Measurements from ENCODE around the gene SP140L. TPM values are rescaled to one million over a fixed set of nuclear protein-coding genes. Genes with fewer than 3 reads are reported as not detected.
A peak's percentile ranks its signal among the peaks of the same experiment; 100 is the strongest.
"Not testable (repeated sequence)": the region's sequence is repeated elsewhere in the genome, so short reads cannot be mapped to it uniquely, and the experiment has no call there.

SP140L gene
- total RNA-seq (10 to 100 TPM in 1 of 6 donors, 1 to 10 TPM in 5; 3.1 to 10.9 (median 4.1) TPM), polyA plus RNA-seq (1 to 10 TPM; 5.8 to 8.0 TPM)

GRCh38 chr2:230326453-230327417 is at the start of gene SP140L:
Gene SP140L, plus strand, starts transcription at chr2:230327193. Its CDS starts 77 bp downstream, at chr2:230327270.
- peak; percentile 44 to 79 (median 61) for DNase-seq
- H3K9me3 ChIP-seq = no peaks in the 10 kb centered on the region
- no peaks in the 10 kb centered on the region for H3K4me1 ChIP-seq
- H3K36me3 ChIP-seq = no peaks in the 10 kb centered on the region
- peak within 1 kb of the TSS in 3 of 4 donors; percentile 26 to 46 (median 30) for H3K4me3 ChIP-seq
- intact Hi-C loops (cut with DNase I) = no loop called here
- FAIRE-seq = no peak
- peak within 1 kb of the TSS; percentile 27 to 87 (median 67) for H3K27ac ChIP-seq
- TF ChIP-seq CTCF (IDR thresholded peaks at IDR 0.05) = no peak
- whole genome bisulfite sequencing, 2 donors = 22 to 30% methylated on average over 11 of the region's 11 CpGs
- ATAC-seq = peak; percentile 90 to 98 (median 98)
- no peaks in the 10 kb centered on the region for H3K27me3 ChIP-seq

DNA sequence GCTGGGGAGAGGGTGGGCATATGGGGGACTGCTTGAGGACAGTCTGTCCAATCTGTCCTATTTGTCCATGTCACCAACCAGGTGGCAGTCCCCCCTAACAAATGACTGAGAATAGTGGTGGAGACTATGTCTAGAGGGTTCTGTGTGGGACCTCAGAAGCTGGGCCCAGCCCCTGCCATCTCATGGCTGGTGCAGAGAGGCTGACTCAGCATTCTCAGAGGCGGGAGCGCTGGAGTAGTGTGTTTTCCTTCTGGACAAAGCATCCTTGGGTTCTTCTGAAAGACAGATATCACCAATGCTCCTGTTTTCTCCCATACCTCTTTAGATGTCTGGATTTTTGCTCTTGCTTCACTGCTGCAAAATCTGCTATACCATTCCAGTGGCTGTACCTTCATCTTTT is 44.1 kb upstream of the SP140L start:
- intact Hi-C loops (cut with DNase I) = no loop called here
- FAIRE-seq (no peak), DNase-seq (no peak), ATAC-seq (no peak)
- TF ChIP-seq CTCF (IDR thresholded peaks at IDR 0.05) = no peak
- no peaks in the 10 kb centered on the region for H3K9me3 ChIP-seq
- no peaks in the 10 kb centered on the region for H3K4me1 ChIP-seq
- H3K4me3 ChIP-seq = no peak overlapping the region
- 88 to 89% methylated on average over 2 of the region's 2 CpGs for WGBS, 2 donors
- H3K27ac ChIP-seq = no peak overlapping the region
- H3K36me3 ChIP-seq = no peaks in the 10 kb centered on the region
- H3K27me3 ChIP-seq = no peaks in the 10 kb centered on the region

- no peaks in the 10 kb centered on the region for H3K27me3 ChIP-seq
- H3K36me3 ChIP-seq = no peaks in the 10 kb centered on the region
- no peaks in the 10 kb centered on the region for H3K4me1 ChIP-seq
- intact Hi-C loops (cut with DNase I) = no loop called here
- DNase-seq (no peak), ATAC-seq (no peak), FAIRE-seq (no peak)
- no peaks in the 10 kb centered on the region for H3K9me3 ChIP-seq
- no peak for TF ChIP-seq CTCF (IDR thresholded peaks at IDR 0.05)
- WGBS, 2 donors = 64 to 79% methylated on average over 3 of the region's 3 CpGs
- H3K27ac ChIP-seq = no peak overlapping the region
- H3K4me3 ChIP-seq = no peak overlapping the region
Measured at GRCh38 chr2:230286048-230286447, 40.9 kb upstream of the SP140L start.

DNA sequence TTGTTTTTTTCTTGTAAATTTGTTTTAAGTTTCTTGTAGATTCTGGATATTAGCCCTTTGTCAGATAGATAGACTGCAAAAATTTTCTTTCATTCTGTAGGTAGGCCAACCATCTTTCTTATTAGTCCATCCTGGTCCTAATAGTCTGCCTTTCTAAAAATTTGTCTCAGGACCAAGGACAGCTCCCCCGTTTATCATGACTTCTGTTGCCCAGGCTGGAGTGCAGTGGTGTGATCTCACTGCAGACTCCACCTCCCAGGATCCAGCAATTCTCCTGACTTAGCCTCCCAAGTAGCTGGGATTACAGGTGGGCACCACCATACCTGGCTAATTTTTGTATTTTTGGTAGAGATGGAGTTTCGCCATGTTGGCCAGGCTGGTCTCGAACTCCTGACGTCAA is 37.7 kb upstream of the SP140L start:
- H3K4me3 ChIP-seq; H3K9me3 ChIP-seq; intact Hi-C loops (cut with DNase I); H3K4me1 ChIP-seq; H3K27me3 ChIP-seq; H3K36me3 ChIP-seq; H3K27ac ChIP-seq; FAIRE-seq; DNase-seq; ATAC-seq: not testable (repeated sequence)
- 82 to 83% methylated on average over 4 of the region's 4 CpGs for WGBS, 2 donors

DNA sequence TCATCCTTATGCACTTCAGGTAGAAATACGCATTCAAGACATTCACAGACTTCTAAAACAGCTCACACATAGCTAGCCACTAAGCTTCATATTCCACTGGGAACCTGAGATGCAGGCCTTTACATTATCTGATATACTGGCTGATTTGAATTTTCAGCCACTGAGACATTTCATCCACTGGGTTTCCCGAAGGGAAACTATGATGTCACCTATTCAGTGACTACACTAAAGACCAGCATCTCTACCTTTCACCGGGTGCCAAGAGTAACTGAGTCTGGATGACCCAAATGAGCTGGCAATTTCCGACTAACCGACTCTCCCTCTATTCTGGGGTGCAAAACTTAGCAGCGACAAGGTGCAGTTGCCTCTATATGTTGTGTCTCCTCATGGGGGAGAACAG is 31.8 kb upstream of the SP140L start:
- Histone ChIP-seq H3K27me3 (no peaks in the 10 kb centered on the region), H3K4me3 (no peak overlapping the region), H3K27ac (no peak overlapping the region), H3K36me3 (no peaks in the 10 kb centered on the region), H3K4me1 (no peaks in the 10 kb centered on the region), H3K9me3 (no peaks in the 10 kb centered on the region)
- no peak for TF ChIP-seq CTCF (IDR thresholded peaks at IDR 0.05)
- ATAC-seq (no peak), DNase-seq (no peak), FAIRE-seq (no peak)
- intact Hi-C loops (cut with DNase I) = no loop called here
- 82 to 87% methylated on average over 6 of the region's 6 CpGs for WGBS, 2 donors
